Ishikawa (cell line): ENCODE results near the gene CNTN4.

Experiments used
- EGR1 ChIP-seq: IDR thresholded peaks from 2 replicates; pipeline ENCODE4 v1.6.1; 2012
- EP300 ChIP-seq: IDR thresholded peaks from 2 replicates; pipeline ENCODE4 v1.6.1; 2012; ENCODE audit warnings: borderline replicate concordance
- FOXM1 ChIP-seq: IDR thresholded peaks from 2 replicates; pipeline ENCODE4 v1.6.1; 2012; ENCODE audit warnings: low read depth, borderline replicate concordance
- MAX ChIP-seq: IDR thresholded peaks from 2 replicates; pipeline ENCODE4 v1.6.1; 2012
- RAD21 ChIP-seq: IDR thresholded peaks from 2 replicates; pipeline ENCODE4 v1.6.1; 2012; ENCODE audit warnings: low read depth
- REST ChIP-seq: IDR thresholded peaks from 2 replicates; pipeline ENCODE4 v1.6.1; 2012; ENCODE audit warnings: low read depth, mild to moderate bottlenecking
- TCF12 ChIP-seq: IDR thresholded peaks from 2 replicates; pipeline ENCODE4 v1.6.1; 2012; ENCODE audit warnings: low read depth
- TEAD4 ChIP-seq: IDR thresholded peaks from 2 replicates; pipeline ENCODE4 v1.6.1; 2012
- USF1 ChIP-seq: IDR thresholded peaks from 2 replicates; pipeline ENCODE4 v1.6.1; 2012

- TF ChIP-seq EP300 = no peak
- no peak for TF ChIP-seq MAX
- no peak for TF ChIP-seq FOXM1
- TF ChIP-seq RAD21 = no peak
- no peak for TF ChIP-seq TCF12
- TF ChIP-seq EGR1 = no peak
- TF ChIP-seq REST = no peak
- no peak for TF ChIP-seq TEAD4
- no peak for TF ChIP-seq USF1
Measured at GRCh38 chr3:2166552-2166951, 67.9 kb downstream of the CNTN4 start.
